Sigmoid colon (tissue), 3 donors: ENCODE data around the gene ESRRB.

Experiments
- CTCF ChIP-seq, 4 experiments: fragments of 450-650 bp in 3 of 4; fragments of 200-600 bp in 1 of 4; IDR thresholded peaks; one replicate each; pipeline ENCODE4 v1.5.1; 2016 to 2019; ENCODE audit warnings: antibody characterized with exemption in 4 of 4, mild to moderate bottlenecking in 3 of 4, moderate library complexity in 2 of 4
- POLR2A ChIP-seq, 2 donors: fragments of 450-650 bp; IDR thresholded peaks; one replicate each; pipeline ENCODE4 v1.6.1; 2016; ENCODE audit warnings: antibody characterized with exemption in 2 of 2, mild to moderate bottlenecking in 2 of 2, moderate library complexity in 2 of 2

- TF ChIP-seq CTCF (IDR thresholded peaks at IDR 0.05) (no peak), POLR2A (IDR thresholded peaks at IDR 0.05) (no peak)
These were observed 140.9 kb downstream of the ESRRB start for GRCh38 chr14:76516884-76517283.
